ENCODE data around the gene SH2D4B. TPM values are rescaled to one million over a fixed set of nuclear protein-coding genes. Genes with fewer than 3 reads are reported as not detected.

SH2D4B gene
- total and polyA plus RNA-seq, 2 donors (not counting 3 experiments of a cell fraction or from before 2014, with no cell fraction given) = not detected

DNA sequence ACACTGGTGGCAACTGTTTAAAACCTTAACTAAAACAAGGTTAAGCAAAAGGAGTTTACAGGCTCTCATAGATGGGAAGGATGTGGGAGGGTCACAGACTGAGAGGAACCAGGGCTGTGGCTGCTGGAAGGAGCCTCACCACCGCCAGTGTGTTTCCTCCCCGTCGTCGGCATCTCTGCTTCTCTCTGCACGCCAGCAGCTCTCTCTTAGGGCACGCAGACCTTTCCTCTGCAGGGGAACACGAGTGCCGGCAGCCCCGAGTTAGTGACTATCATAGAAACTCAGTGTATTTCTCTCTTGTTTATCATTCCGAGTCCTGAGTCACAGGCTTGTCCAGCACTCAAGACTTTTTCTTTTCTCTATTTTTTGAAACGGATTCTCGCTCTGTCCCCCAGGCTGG, 8.1 kb upstream of the SH2D4B start:
- Histone ChIP-seq H4K20me1 (replicated peaks; ENCODE audit: control insufficient read depth, extremely low read depth, insufficient read depth, low read length) (no peaks in the 10 kb centered on the region), H3K27ac (ENCODE audit: insufficient read depth, low read depth, low read length) (no peak overlapping the region), H3K9me3 (replicated peaks; ENCODE audit: control insufficient read depth, insufficient read depth, low read length) (no peaks in the 10 kb centered on the region), H3K79me2 (ENCODE audit: control insufficient read depth, insufficient read depth, low read length) (no peaks in the 10 kb centered on the region), H3K4me1 (ENCODE audit: control insufficient read depth, extremely low read depth, insufficient read depth, low read length) (no peaks in the 10 kb centered on the region), H2AFZ (ENCODE audit: low read depth, low read length) (no peak overlapping the region), H3K9me1 (replicated peaks; ENCODE audit: control insufficient read depth, extremely low read depth, insufficient read depth, low read length) (no peaks in the 10 kb centered on the region), H3K4me3 (replicated peaks in 1 of 3; ENCODE audit: insufficient read depth in 1 of 3, low read depth in 1 of 3, low read length in 3 of 3) (no peak overlapping the region), H3K4me2 (ENCODE audit: insufficient read depth, low read length) (no peak overlapping the region), H3K36me3 (ENCODE audit: control insufficient read depth in 2 of 2, extremely low read depth in 1 of 2, insufficient read depth in 2 of 2, low read length in 2 of 2) (no peaks in the 10 kb centered on the region), H3K9ac (replicated peaks; ENCODE audit: extremely low read depth, insufficient read depth, low read length) (no peak overlapping the region), H3K27me3 (ENCODE audit: control insufficient read depth in 2 of 2, insufficient read depth in 2 of 2, low read length in 2 of 2) (no peaks in the 10 kb centered on the region)
- BruUV-seq (replicated peaks) = no TSS peak
- dilution Hi-C loops (cut with MboI; ENCODE audit: extremely low pct_ligation_motif_present, low sequenced_read_pairs) (no loop called here), intact Hi-C loops (cut with micrococcal nuclease) (loop anchor here (1.0 kb wide), 2 partner anchors 85 to 146 kb away; no protein-coding TSS in a partner anchor)
- FAIRE-seq = no peak
- POLR2A ChIA-PET = no interaction called here
- CTCF ChIA-PET = no interaction called here
- no peak for DNase-seq (ENCODE audit: low read depth, low spot score)
- TF ChIP-seq POLR2A (IDR thresholded peaks at IDR 0.05; ENCODE audit: low read depth, low read length) = no peak
- TF ChIP-seq MYC (IDR thresholded peaks at IDR 0.05; ENCODE audit: low read depth, low read length) = no peak
- no peak for TF ChIP-seq GATA2 (IDR thresholded peaks at IDR 0.05; ENCODE audit: insufficient read depth, insufficient read length, low read depth, low read length)
- TF ChIP-seq, protein P1, sequence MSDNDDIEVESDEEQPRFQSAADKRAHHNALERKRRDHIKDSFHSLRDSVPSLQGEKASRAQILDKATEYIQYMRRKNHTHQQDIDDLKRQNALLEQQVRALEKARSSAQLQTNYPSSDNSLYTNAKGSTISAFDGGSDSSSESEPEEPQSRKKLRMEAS (IDR thresholded peaks at IDR 0.05; ENCODE audit: insufficient read depth, insufficient read length) = no peak
- TF ChIP-seq FOS (IDR thresholded peaks at IDR 0.05; ENCODE audit: borderline replicate concordance, insufficient read depth, low read length) = no peak
- TF ChIP-seq EZH2 (IDR thresholded peaks at IDR 0.05; ENCODE audit: borderline replicate concordance, low read depth, low read length, severe bottlenecking) = no peak
- TF ChIP-seq, protein P2, sequence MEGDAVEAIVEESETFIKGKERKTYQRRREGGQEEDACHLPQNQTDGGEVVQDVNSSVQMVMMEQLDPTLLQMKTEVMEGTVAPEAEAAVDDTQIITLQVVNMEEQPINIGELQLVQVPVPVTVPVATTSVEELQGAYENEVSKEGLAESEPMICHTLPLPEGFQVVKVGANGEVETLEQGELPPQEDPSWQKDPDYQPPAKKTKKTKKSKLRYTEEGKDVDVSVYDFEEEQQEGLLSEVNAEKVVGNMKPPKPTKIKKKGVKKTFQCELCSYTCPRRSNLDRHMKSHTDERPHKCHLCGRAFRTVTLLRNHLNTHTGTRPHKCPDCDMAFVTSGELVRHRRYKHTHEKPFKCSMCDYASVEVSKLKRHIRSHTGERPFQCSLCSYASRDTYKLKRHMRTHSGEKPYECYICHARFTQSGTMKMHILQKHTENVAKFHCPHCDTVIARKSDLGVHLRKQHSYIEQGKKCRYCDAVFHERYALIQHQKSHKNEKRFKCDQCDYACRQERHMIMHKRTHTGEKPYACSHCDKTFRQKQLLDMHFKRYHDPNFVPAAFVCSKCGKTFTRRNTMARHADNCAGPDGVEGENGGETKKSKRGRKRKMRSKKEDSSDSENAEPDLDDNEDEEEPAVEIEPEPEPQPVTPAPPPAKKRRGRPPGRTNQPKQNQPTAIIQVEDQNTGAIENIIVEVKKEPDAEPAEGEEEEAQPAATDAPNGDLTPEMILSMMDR (IDR thresholded peaks at IDR 0.05; ENCODE audit: extremely low read depth in 1 of 2, insufficient read depth in 1 of 2, low read depth in 1 of 2, low read length in 2 of 2) = no peak
- no peak for TF ChIP-seq POLR2AphosphoS5 (IDR thresholded peaks at IDR 0.05; ENCODE audit: insufficient read depth, low read depth, low read length)
- TF ChIP-seq JUN (IDR thresholded peaks at IDR 0.05; ENCODE audit: borderline replicate concordance, insufficient read depth, insufficient read length, low read depth) = no peak

All from endothelial cell of umbilical vein (primary cell).